Muscle layer of colon (tissue), 2 donors: ENCODE data around the gene ZMIZ2.
"Not testable (repeated sequence)": the region's sequence is repeated elsewhere in the genome, so short reads cannot be mapped to it uniquely, and the experiment has no call there.

Experiments used
- H3K27ac ChIP-seq: one replicate; pipeline ENCODE4 v1.7.0; 2013; ENCODE audit warnings: low read depth, mild to moderate bottlenecking, low read length, moderate library complexity
- H3K27me3 ChIP-seq, 2 donors: one replicate each; pipeline ENCODE4 v1.7.0; 2013; ENCODE audit warnings: low read length in 2 of 2, mild to moderate bottlenecking in 2 of 2; ENCODE audit not compliant: insufficient read depth in 2 of 2, control insufficient read depth in 1 of 2
- H3K36me3 ChIP-seq: one replicate; pipeline ENCODE4 v1.7.0; 2013; ENCODE audit warnings: mild to moderate bottlenecking, low read length; ENCODE audit not compliant: insufficient read depth
- H3K4me1 ChIP-seq: one replicate; pipeline ENCODE4 v1.7.0; 2013; ENCODE audit warnings: mild to moderate bottlenecking, low read length; ENCODE audit not compliant: insufficient read depth
- H3K4me3 ChIP-seq, 2 donors: one replicate each; pipeline ENCODE4 v1.7.0; 2013; ENCODE audit warnings: low read length in 2 of 2, low read depth in 1 of 2, mild to moderate bottlenecking in 1 of 2, moderate library complexity in 1 of 2
- H3K9ac ChIP-seq: one replicate; pipeline ENCODE4 v1.7.0; 2013; ENCODE audit warnings: low read length
- H3K9me3 ChIP-seq: one replicate; pipeline ENCODE4 v1.7.0; 2013; ENCODE audit warnings: mild to moderate bottlenecking, low read length
- donor health status: abdominal sarcoma.
- donor health status: Adenocarcinoma of cecum.

The ZMIZ2 gene

DNA sequence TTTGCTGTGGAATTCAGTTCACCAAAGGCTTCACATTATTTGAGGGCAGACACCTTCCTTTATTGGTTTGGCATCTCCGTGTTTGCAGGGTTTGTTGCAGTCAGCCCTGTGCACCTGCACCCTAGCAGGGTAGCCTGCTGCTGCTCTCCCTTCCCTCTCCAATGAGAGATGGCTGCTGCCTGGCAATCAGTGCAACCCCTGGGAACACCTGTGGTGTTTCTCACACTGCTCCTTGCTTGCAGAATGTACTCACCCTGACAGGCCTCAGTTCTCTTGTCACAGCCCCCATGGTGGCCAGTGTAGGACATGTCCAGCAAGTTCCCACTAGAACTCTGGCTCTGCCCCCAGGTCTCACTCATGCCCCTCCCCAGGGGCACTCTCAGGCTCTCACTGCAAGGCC, 35.7 kb downstream of the ZMIZ2 start:
- no peaks in the 10 kb centered on the region for H3K27me3 ChIP-seq

DNA sequence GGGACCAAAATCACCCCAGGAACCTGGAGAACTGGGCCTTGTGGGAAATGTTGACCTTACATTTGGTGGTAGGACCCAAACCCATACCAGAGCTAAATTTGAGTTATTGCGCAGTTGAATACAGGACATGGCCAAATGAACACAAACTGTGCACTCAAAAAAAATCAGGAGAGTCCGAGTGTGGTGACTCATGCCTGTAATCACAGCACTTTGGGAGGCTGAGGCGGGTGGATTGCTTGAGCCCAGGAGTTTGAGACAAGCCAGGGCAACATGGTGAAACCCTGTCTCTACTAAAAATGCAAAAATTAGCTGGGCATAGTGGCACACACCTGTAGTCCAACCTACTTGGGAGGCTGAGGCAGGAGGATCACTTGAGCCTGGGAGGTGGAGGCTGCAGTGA, 36.6 kb downstream of the ZMIZ2 start:
- H3K9me3 ChIP-seq, H3K4me1 ChIP-seq, H3K27me3 ChIP-seq, H3K36me3 ChIP-seq, H3K4me3 ChIP-seq, H3K9ac ChIP-seq, H3K27ac ChIP-seq: not testable (repeated sequence)

More for the DNA sequence above, 35.7 kb downstream of the ZMIZ2 start:
- no peak overlapping the region for H3K4me3 ChIP-seq
- no peak overlapping the region for H3K9ac ChIP-seq
- H3K27ac ChIP-seq = no peak overlapping the region
- H3K4me1 ChIP-seq = no peaks in the 10 kb centered on the region
- peaks cover 4% of the 10 kb centered on the region for H3K9me3 ChIP-seq
- H3K36me3 ChIP-seq = no peaks in the 10 kb centered on the region

- H3K4me3 ChIP-seq = no peak overlapping the region
- no peak overlapping the region for H3K27ac ChIP-seq
- H3K9ac ChIP-seq = no peak overlapping the region
- H3K27me3 ChIP-seq = no peaks in the 10 kb centered on the region
- no peaks in the 10 kb centered on the region for H3K36me3 ChIP-seq
- H3K9me3 ChIP-seq = peaks cover 4% of the 10 kb centered on the region
- no peaks in the 10 kb centered on the region for H3K4me1 ChIP-seq
Measured at GRCh38 chr7:44787041-44787440, 38.4 kb downstream of the ZMIZ2 start.

DNA sequence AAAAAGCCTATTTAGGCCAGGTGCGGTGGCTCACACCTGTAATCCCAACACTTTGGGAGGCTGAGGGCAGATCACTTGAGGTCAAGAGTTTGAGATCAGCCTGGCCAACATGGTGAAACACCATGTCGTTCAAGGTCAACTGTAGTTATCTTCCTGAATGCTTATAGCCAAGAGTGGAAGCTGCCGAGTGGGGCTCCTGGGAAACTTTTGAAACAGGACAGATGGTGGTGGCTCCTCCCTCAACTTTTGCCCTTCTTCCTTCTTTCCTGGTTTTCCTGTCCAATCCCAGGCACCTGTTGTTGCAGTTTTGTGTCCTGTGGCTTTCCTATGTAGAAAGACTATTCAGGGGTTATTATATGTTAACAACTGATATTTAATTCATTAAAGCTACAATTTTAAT, 39.1 kb downstream of the ZMIZ2 start:
- Histone ChIP-seq H3K9me3 (peaks cover 4% of the 10 kb centered on the region), H3K27me3 (no peaks in the 10 kb centered on the region), H3K27ac (no peak overlapping the region), H3K4me1 (no peaks in the 10 kb centered on the region), H3K4me3 (no peak overlapping the region), H3K36me3 (no peaks in the 10 kb centered on the region), H3K9ac (no peak overlapping the region)

DNA sequence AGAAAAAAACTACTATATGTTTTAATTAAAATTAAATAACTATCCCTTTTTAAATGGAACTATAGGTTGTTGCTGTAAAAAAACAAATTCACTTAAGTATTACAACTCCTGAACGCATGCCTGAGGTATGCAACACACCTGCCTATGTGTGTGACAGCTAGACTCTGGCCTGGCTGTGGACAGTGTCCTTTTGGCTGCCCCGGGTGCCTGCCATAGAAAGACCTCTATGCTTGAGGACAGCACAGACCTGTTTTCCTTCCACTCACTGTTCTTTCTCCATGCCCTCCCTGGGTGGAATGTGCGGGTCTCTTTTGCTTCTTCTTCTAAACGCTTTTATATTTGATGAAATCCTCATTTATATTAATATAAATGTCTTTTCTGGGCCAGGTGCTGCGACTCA, 41.3 kb downstream of the ZMIZ2 start:
- H3K4me3 ChIP-seq = no peak overlapping the region
- no peak overlapping the region for H3K9ac ChIP-seq
- H3K27ac ChIP-seq = no peak overlapping the region
- H3K27me3 ChIP-seq = no peaks in the 10 kb centered on the region
- no peaks in the 10 kb centered on the region for H3K36me3 ChIP-seq
- H3K4me1 ChIP-seq = no peaks in the 10 kb centered on the region
- H3K9me3 ChIP-seq = no peaks in the 10 kb centered on the region

DNA sequence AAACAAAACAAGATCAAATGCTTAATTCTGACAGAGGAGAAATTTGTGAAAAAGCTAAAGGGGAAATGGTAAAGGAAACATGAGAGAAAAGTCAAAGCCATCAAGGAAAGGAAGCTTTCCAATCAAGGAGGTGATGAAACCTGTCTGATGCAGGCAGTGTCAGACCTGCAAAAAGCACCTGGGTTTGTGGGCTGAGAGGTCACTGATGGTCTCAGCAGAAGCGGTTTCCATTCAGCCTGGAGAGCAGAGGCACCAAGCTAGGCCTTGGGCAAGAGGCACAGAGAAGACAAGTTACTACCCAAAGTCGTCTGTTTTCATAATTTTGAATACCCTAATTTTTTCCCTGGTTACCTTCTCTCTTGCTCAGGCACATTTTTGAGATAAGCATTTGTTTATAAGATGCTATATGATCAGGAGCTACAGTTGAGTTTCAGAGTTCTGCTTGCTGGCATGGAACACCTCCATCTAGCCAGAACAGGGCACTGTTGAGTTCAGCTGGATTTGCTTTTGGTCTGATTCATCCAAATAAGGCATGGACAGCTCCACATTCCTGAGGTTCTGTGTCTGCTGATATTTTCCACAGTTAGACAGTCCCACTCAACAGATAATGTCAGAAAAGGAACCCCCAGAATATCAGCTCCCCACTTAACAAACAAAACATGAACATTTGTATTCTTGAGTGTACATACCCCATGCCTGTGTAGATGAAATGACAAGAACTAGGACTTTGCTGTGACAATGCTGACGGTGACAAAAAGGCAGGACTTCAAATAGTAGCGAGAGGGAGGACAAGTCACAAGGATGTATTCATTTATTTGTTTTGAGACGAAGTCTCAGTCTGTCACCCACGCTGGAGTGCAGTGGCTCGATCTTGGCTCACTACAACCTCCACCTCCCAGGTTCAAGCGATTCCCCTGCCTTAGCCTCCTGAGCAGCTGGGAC, 42.9 kb downstream of the ZMIZ2 start:
- no peaks in the 10 kb centered on the region for H3K36me3 ChIP-seq
- no peak overlapping the region for H3K4me3 ChIP-seq
- no peaks in the 10 kb centered on the region for H3K27me3 ChIP-seq
- no peak overlapping the region for H3K9ac ChIP-seq
- no peak overlapping the region for H3K27ac ChIP-seq
- peaks cover 4% of the 10 kb centered on the region for H3K4me1 ChIP-seq
- no peaks in the 10 kb centered on the region for H3K9me3 ChIP-seq

GRCh38 chr7:44793919-44794318, 45.3 kb downstream of the ZMIZ2 start:
- H3K9me3 ChIP-seq = no peaks in the 10 kb centered on the region
- H3K27ac ChIP-seq = no peak overlapping the region
- peaks cover 17% of the 10 kb centered on the region for H3K4me1 ChIP-seq

DNA sequence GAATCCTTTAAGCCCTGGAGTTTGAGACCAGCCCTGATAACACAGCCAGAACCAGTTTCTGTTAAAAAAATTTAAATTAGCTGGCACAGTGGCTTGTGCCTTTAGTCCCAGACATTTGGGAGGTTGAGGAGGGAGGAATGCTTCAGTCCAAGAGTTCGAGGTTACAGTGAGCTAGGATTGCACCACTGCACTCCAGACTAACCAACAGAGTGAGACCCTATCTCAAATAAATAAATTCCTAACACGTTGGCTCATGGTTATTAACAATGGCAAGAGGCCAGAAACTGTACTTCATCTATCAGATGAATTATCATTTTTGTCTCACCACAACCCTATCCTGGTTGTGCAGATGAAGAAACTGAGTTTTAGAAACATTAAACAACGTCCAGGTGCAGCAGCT, 45.7 kb downstream of the ZMIZ2 start:
- no peak overlapping the region for H3K4me3 ChIP-seq

More at GRCh38 chr7:44793919-44794318, 45.3 kb downstream of the ZMIZ2 start:
- Histone ChIP-seq H3K27me3 (no peaks in the 10 kb centered on the region), H3K36me3 (peaks cover 4% of the 10 kb centered on the region), H3K4me3 (no peak overlapping the region), H3K9ac (no peak overlapping the region)

DNA sequence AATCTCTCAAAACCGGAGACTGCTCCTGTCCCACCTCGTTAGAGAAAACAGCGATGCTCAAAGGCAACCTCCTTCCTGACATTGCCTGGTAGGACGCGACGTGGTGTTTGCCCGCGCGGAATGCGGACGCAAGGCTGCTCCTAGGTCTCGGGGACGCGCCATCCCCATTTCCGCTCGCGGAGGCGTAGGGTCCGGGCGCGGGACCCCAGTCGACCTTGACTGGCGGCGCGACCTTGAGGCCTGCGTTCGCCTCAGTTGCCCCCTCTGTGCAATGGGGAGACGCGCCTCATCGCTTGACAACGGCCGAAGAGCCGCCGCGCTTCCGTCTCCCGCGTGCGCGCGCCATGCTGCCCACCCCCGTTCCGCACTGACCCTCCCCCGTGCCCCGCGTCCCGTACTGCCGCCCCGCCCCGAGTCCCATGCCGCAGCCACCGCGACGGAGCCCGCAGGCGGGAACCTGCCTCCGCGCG, 47.4 kb downstream of the ZMIZ2 start:
- no peaks in the 10 kb centered on the region for H3K9me3 ChIP-seq
- H3K27ac ChIP-seq = peak overlapping the region; percentile 99
- H3K4me3 ChIP-seq = peak overlapping the region; percentile 59 to 85
- H3K9ac ChIP-seq = peak overlapping the region; percentile 74
- no peaks in the 10 kb centered on the region for H3K27me3 ChIP-seq
- H3K36me3 ChIP-seq = peaks cover 19% of the 10 kb centered on the region
- H3K4me1 ChIP-seq = peaks cover 23% of the 10 kb centered on the region

More for the DNA sequence above, 45.7 kb downstream of the ZMIZ2 start:
- Histone ChIP-seq H3K4me1 (peaks cover 19% of the 10 kb centered on the region), H3K27ac (no peak overlapping the region), H3K36me3 (peaks cover 6% of the 10 kb centered on the region), H3K9me3 (no peaks in the 10 kb centered on the region), H3K9ac (no peak overlapping the region), H3K27me3 (no peaks in the 10 kb centered on the region)

DNA sequence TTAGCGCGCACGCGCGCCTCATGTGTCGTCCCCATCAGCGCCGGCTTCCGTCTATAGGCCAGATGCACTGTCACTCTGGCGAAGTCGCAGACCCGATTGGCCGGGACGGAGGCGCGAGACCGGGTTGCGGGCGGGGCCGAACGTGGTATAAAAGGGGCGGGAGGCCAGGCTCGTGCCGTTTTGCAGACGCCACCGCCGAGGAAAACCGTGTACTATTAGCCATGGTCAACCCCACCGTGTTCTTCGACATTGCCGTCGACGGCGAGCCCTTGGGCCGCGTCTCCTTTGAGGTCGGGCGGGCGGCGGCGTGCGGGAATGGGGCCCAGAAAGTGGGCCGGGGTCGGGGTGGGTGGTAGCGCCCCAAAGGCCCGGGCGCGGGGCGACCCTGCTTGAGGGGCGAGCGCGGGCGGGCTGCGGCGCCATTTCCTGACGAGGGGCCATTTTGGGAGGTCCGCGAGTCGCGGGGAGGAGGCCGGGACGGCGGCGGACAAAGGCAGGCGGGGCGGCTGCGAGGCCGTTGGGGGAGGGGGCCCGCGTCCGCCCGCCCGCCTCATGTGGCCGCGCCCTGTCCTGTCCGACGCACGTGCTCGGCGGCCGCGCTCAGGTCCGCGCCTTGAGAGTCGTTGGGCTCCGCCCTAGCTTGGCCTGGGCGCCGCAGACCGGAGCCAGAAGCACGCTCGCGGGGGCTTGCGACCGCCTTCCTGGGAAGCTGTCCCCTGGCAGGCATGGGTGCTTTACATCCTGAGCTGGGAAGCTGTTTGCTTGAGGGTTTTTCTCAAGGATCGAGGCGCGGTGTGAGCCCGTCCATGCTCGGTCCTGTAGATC, 48.1 kb downstream of the ZMIZ2 start, which contains the start of gene PPIA:
Gene PPIA, plus strand, starts transcription at position 178 of the 825 bp plus-strand sequence. Its CDS starts 44 bp downstream, at position 222.
- no peaks in the 10 kb centered on the region for H3K9me3 ChIP-seq
- H3K27ac ChIP-seq = peak within 1 kb of the TSS; percentile 99
- peaks cover 23% of the 10 kb centered on the region for H3K4me1 ChIP-seq
- peak within 1 kb of the TSS; percentile 74 for H3K9ac ChIP-seq
- peaks cover 22% of the 10 kb centered on the region for H3K36me3 ChIP-seq
- H3K4me3 ChIP-seq = peak within 1 kb of the TSS; percentile 59 to 85
- H3K27me3 ChIP-seq = no peaks in the 10 kb centered on the region
